HepG2 (cell line): ENCODE results near the gene LUZP1. TPM values are rescaled to one million over a fixed set of nuclear protein-coding genes. Genes with fewer than 3 reads are reported as not detected.

Source experiments
- ATAC-seq: fragments of 200-7000 bp; cut with Tn5 transposase; 3 replicates; pipeline ENCODE4 v1.9.1; 2020; ENCODE audit warnings: mild to moderate bottlenecking, moderate library complexity
- BruUV-seq: library from RNA; stranded (reverse); fragments of 400-500 nt; replicated peaks from 2 replicates; lab custom pipeline; 2021; lab: Mats Ljungman, UMichigan
- CTCF ChIA-PET: fragments of 300-600 bp; formaldehyde crosslinking; extraction: SDS; loops from one replicate; lab custom pipeline; 2021; ENCODE audit warnings: low total read pairs, inconsistent platforms, low intra/inter-chr PET ratio; lab: Yijun Ruan, JAX
- POLR2A ChIA-PET: fragments of 350-600 bp; sonication (Branson Sonifier 250); formaldehyde crosslinking; loops from one replicate; lab custom pipeline; 2020; ENCODE audit warnings: antibody characterized with exemption, inconsistent platforms; lab: Yijun Ruan, JAX
- DNase-seq: peaks from one replicate; pipeline ENCODE4 v3.0.0-alpha.2; 2015; ENCODE audit warnings: low spot score
- FAIRE-seq: peaks from 3 replicates; lab custom pipeline; 2011; peaks lifted over from hg19 to GRCh38; lab: Jason Lieb, UNC
- H2AFZ ChIP-seq: one replicate; pipeline ENCODE4 v1.6.1; 2011; ENCODE audit warnings: low read length, inconsistent platforms
- H3K27ac ChIP-seq: fragments of 300-600 bp; 3 replicates; pipeline ENCODE4 v1.8.0; 2011; ENCODE audit warnings: mixed run types, mild to moderate bottlenecking, mixed read lengths, low read length, inconsistent platforms; ENCODE audit not compliant: insufficient read depth; ENCODE audit errors: extremely low read length
- H3K27me3 ChIP-seq, 2 experiments: fragments of 200-600 bp in 1 of 2; 2 replicates in 1 of 2; 3 replicates in 1 of 2; pipeline versions ENCODE4 v1.6.0 to v1.8.0; 2011; ENCODE audit warnings: low read length in 2 of 2, mild to moderate bottlenecking in 2 of 2, moderate library complexity in 2 of 2, inconsistent platforms in 1 of 2; ENCODE audit not compliant: insufficient read depth in 2 of 2, control insufficient read depth in 1 of 2
- H3K36me3 ChIP-seq, 2 experiments: fragments of 200-600 bp in 1 of 2; replicated peaks in 1 of 2; 2 replicates in 1 of 2; 3 replicates in 1 of 2; pipeline versions ENCODE4 v1.5.1 to v1.8.0; 2011; ENCODE audit warnings: low read length in 2 of 2, inconsistent platforms in 1 of 2; ENCODE audit not compliant: insufficient read depth in 2 of 2, control insufficient read depth in 1 of 2
- H3K4me1 ChIP-seq: 2 replicates; pipeline ENCODE4 v1.5.1; 2012; ENCODE audit warnings: low read length, inconsistent platforms; ENCODE audit not compliant: insufficient read depth
- H3K4me2 ChIP-seq: 2 replicates; pipeline ENCODE4 v1.6.0; 2011; ENCODE audit warnings: low read depth, low read length, inconsistent platforms
- H3K4me3 ChIP-seq, 3 experiments: fragments of 200-600 bp in 1 of 3; sonication (generic), shearing (Covaris generic) in 1 of 3; replicated peaks in 1 of 3; 2 replicates each; pipeline ENCODE4 v1.5.1; 2011 to 2016; ENCODE audit warnings: low read length in 3 of 3, inconsistent platforms in 2 of 3, low read depth in 2 of 3, mild to moderate bottlenecking in 2 of 3, control low read depth in 1 of 3, mixed read lengths in 1 of 3; ENCODE audit not compliant: insufficient read depth in 1 of 3
- H3K79me2 ChIP-seq: one replicate; pipeline ENCODE4 v1.6.1; 2011; ENCODE audit warnings: low read length, inconsistent platforms; ENCODE audit not compliant: insufficient read depth
- H3K9ac ChIP-seq: 2 replicates; pipeline ENCODE4 v1.6.0; 2011; ENCODE audit warnings: mild to moderate bottlenecking, low read depth, low read length, inconsistent platforms; ENCODE audit not compliant: insufficient read depth
- H3K9me3 ChIP-seq: 2 replicates; pipeline ENCODE4 v1.5.1; 2012; ENCODE audit warnings: mild to moderate bottlenecking, low read length
- H4K20me1 ChIP-seq: 2 replicates; pipeline ENCODE4 v1.6.0; 2011; ENCODE audit warnings: inconsistent platforms, mild to moderate bottlenecking, low read length, moderate library complexity; ENCODE audit not compliant: insufficient read depth
- AGO2 ChIP-seq: fragments of 200-400 bp; formaldehyde crosslinking; optimal IDR thresholded peaks from 2 replicates; pipeline ENCODE3; 2017; ENCODE audit warnings: mild to moderate bottlenecking, low read depth, low read length, moderate library complexity
- ARNTL ChIP-seq: sonication (generic); formaldehyde crosslinking; IDR thresholded peaks from 2 replicates; pipeline ENCODE4 v1.4.0; 2020; ENCODE audit warnings: mild to moderate bottlenecking, missing genetic modification reagents
- HCFC1 ChIP-seq: fragments of 150-350 bp; IDR thresholded peaks from 2 replicates; pipeline ENCODE4 v1.6.1; 2014; ENCODE audit warnings: low read depth, low read length
- MTERF4 ChIP-seq: sonication (generic); formaldehyde crosslinking; IDR thresholded peaks from 2 replicates; pipeline ENCODE4 v1.8.0; 2023; ENCODE audit warnings: mild to moderate bottlenecking, missing genetic modification reagents
- POLR2G ChIP-seq: fragments of 200-400 bp; formaldehyde crosslinking; IDR thresholded peaks from 2 replicates; pipeline ENCODE4 v1.6.1; 2018; ENCODE audit warnings: mild to moderate bottlenecking, low read depth, low read length, moderate library complexity
- PRDM15 ChIP-seq: sonication (generic); formaldehyde crosslinking; IDR thresholded peaks from 2 replicates; pipeline ENCODE4 v1.4.0; 2020; ENCODE audit warnings: missing genetic modification reagents
- SOX5 ChIP-seq: IDR thresholded peaks from 2 replicates; pipeline ENCODE4 v1.6.1; 2016; ENCODE audit warnings: borderline replicate concordance
- TAF1 ChIP-seq: sonication (generic); formaldehyde crosslinking; IDR thresholded peaks from 2 replicates; pipeline ENCODE4 v1.4.0; 2020; ENCODE audit warnings: missing genetic modification reagents
- TFDP2 ChIP-seq: sonication (generic); formaldehyde crosslinking; IDR thresholded peaks from 2 replicates; pipeline ENCODE4 v1.4.0; 2020; ENCODE audit warnings: missing genetic modification reagents
- TIGD3 ChIP-seq: sonication (generic); formaldehyde crosslinking; IDR thresholded peaks from 2 replicates; pipeline ENCODE4 v1.5.1; 2020; ENCODE audit warnings: mild to moderate bottlenecking, missing genetic modification reagents, borderline replicate concordance
- ZBTB43 ChIP-seq: sonication (generic); formaldehyde crosslinking; conservative IDR thresholded peaks from 2 replicates; pipeline ENCODE4 v1.4.0; 2020; ENCODE audit warnings: missing genetic modification reagents
- ZNF280B ChIP-seq: sonication (generic); formaldehyde crosslinking; IDR thresholded peaks from 2 replicates; pipeline ENCODE4 v1.5.0; 2020; ENCODE audit warnings: missing genetic modification reagents, mild to moderate bottlenecking, borderline replicate concordance
- WGBS: methylation state at CpG from one replicate; pipeline ENCODE4 v1.1.6; 2017; ENCODE audit warnings: low lambda C conversion rate; 5-methylcytosine and 5-hydroxymethylcytosine counted together
- in situ Hi-C: cut with HindIII; loops from 2 replicates; pipeline ENCODE4 v1.10.0; 2017; ENCODE audit warnings: low pct_unique_long_range_greater_than_20kb; ENCODE audit not compliant: extremely low pct_ligation_motif_present
- intact Hi-C: fragments of 100-400 bp; cut with micrococcal nuclease; formaldehyde crosslinking; loops from one replicate; pipeline ENCODE4 v1.10.0; 2022; ENCODE audit not compliant: unreplicated experiment
- polyA plus RNA-seq, 8 experiments: library from polyadenylated mRNA; depleted of rRNA in 3 of 8; stranded (reverse) in 7 of 8; unstranded in 1 of 8; fragments of >200 nt; fragmentation: Illumina TruSeq in 4 of 8; extraction: Trizol in 4 of 8; gene quantifications; 2 replicates each; pipeline versions ENCODE4 v1.2.1 to v1.2.3, GENCODE V29; 2011 to 2016; ENCODE audit warnings: low read depth in 4 of 8, missing spikeins in 1 of 8, mixed read lengths in 1 of 8; ENCODE audit not compliant: insufficient read depth in 1 of 8
- total RNA-seq, 5 experiments: library from RNA; depleted of rRNA; stranded (reverse); fragments of >200 nt; fragmentation: Illumina TruSeq; extraction: Trizol; gene quantifications; 2 replicates each; pipeline ENCODE4 v1.2.3, GENCODE V29; 2016; ENCODE audit warnings: low read depth in 1 of 5

Gene LUZP1
- total and polyA plus RNA-seq, 2 of the 13 experiments (the other 11 are each of a cell fraction or from before 2014, with no cell fraction given) = 6.9 to 12.7 TPM

GRCh38 chr1:23167353-23168078 is 1.1 kb downstream of the LUZP1 start:
- POLR2A ChIA-PET = interaction anchor here (0.9 to 2.1 kb wide), 3 partner anchors 11 to 53 kb away, joined by 3 to 5 read pairs (median 3); no protein-coding TSS in a partner anchor
- in situ Hi-C loops = no loop called here
- H2AFZ ChIP-seq = no peak overlapping the region
- TF ChIP-seq AGO2 (peak; percentile 38), MTERF4 (no peak), HCFC1 (no peak), POLR2G (0 out of 2 replicates have a peak, but pooled peaks have one; percentile 37), ZNF280B (CRISPR knock-in tag) (peak; percentile 20; the same call in 1 of the 2 replicates), PRDM15 (CRISPR knock-in tag) (0 out of 2 replicates have a peak, but pooled peaks have one; percentile 37), TAF1 (peak; percentile 30; the same call in 1 of the 2 replicates), ZBTB43 (CRISPR knock-in tag) (no peak), ARNTL (no peak), SOX5 (CRISPR knock-in tag) (no peak), TIGD3 (CRISPR knock-in tag) (no peak), TFDP2 (0 out of 2 replicates have a peak, but pooled peaks have one; percentile 16)

More at GRCh38 chr1:23167353-23168078, 1.1 kb downstream of the LUZP1 start:
- FAIRE-seq (no peak), ATAC-seq (peak; percentile 72), DNase-seq (peak; percentile 50)
- H4K20me1 ChIP-seq = peaks cover 11% of the 10 kb centered on the region
- H3K36me3 ChIP-seq = no peaks in the 10 kb centered on the region
- peaks cover 49% of the 10 kb centered on the region for H3K79me2 ChIP-seq
- CTCF ChIA-PET = no interaction called here
- peak overlapping the region; percentile 86 for H3K27ac ChIP-seq
- WGBS = 2% methylated on average over 16 of the region's 45 CpGs
- H3K4me2 ChIP-seq = peak overlapping the region; percentile 87
- peak overlapping the region; percentile 85 for H3K9ac ChIP-seq
- H3K27me3 ChIP-seq = no peaks in the 10 kb centered on the region; a peak in 1 of 5 replicates
- H3K9me3 ChIP-seq = no peaks in the 10 kb centered on the region
- BruUV-seq = no TSS peak
- peak overlapping the region; percentile 95 to 100 (median 96) for H3K4me3 ChIP-seq
- peaks cover 55% of the 10 kb centered on the region for H3K4me1 ChIP-seq
- intact Hi-C loops = loop anchor here (1.0 kb wide), 1 partner anchor 52 kb away; no protein-coding TSS in a partner anchor
